ENCODE measurements around the gene SCARF2.
"Not testable (repeated sequence)": the region's sequence is repeated elsewhere in the genome, so short reads cannot be mapped to it uniquely, and the experiment has no call there.

The SCARF2 gene

DNA sequence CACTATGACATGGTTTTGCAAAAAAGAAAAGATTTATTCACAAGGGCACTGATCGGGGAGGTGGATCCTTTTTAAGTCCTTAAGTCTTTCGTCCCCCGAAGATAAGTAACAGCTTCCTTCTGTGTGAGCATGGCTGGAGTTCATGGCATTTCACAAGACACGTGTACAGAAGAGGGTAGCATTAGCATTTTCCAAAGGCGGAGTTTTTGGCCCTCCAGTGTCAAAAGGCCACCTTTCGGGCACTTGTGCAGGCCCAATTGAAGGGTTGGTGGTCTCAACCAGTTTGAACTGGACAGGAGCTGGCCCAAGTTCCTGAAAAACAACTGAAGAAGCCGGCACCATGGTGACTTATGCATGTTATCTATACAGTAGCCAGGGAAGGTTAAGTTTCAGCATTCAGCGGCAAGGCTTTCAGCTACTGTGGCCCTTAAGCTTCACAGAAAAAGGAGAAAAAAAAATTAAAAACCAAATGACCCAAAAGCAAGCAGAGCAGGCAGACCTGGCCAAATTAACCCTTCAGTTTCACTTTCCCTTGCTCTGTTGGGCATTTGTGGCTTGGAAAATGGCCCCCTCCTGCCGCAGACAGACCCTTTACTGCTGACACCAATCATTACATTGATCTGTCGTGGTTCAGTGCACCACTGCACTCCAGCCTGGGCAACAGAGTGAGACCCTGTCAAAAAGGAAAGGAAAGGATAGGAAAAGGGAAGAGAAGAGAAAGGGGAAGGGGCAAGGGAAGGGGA, 25.0 kb downstream of the SCARF2 start:
- no peak for DNase-seq (ENCODE audit: low read depth in 4 of 4, low spot score in 1 of 4)

GRCh38 chr22:20409385-20409784, 28.2 kb downstream of the SCARF2 start:
- DNase-seq (ENCODE audit: low read depth in 4 of 4, low spot score in 1 of 4), result not testable (repeated sequence)

GRCh38 chr22:20408891-20409290, 28.7 kb downstream of the SCARF2 start:
- no peak for DNase-seq (ENCODE audit: low read depth in 4 of 4, low spot score in 1 of 4)

DNA sequence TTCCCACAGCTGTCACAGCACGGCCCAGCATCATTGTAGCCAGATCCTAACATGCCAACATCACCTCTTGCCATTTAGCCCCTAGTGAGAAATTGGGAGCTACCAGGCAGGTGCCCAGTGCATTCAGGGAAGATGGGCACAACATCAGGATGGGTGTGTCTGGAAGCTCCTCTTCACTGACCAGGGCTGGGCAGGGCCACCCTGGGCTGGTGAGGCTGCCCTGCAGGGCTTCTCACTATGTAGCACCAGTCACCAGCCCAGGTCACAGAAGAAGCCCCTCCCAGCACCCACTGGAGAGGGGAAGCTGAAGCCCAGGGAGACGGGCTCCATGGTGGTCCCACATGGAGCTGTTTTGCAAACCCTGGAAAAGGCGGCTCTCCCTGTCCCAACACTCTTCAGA, 29.8 kb downstream of the SCARF2 start:
- DNase-seq (ENCODE audit: low read depth in 4 of 4, low spot score in 1 of 4), result no peak

DNA sequence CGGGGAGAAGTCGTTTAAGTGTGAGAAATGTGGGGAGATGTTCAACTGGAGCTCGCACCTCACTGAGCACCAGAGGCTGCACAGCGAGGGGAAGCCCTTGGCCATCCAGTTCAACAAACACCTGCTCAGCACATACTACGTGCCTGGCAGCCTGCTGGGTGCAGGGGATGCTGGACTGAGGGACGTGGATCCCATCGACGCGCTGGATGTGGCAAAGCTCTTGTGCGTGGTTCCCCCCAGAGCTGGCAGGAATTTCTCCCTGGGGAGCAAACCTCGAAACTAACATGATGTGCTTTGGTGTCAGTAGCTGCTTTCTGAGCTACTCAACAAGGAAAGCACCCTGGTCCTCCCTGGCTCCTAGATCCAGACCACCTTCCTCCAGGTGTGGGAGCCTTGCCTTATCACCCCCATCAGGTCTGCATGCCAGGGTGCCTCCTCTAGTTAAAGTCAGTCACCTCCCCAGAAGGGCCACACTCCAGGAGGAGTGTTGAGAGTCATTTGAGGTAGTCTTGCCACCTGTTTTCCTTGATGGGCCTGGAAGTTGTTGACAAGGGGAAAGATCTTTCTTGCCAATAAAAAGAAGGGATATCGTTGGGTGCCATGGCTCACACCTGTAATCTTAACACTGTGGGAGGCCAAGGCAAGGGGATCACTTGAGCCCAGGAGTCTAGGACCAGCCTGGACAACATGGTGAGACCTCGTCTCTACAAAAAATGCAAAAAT, 30.8 kb downstream of the SCARF2 start:
- DNase-seq (ENCODE audit: low read depth in 4 of 4, low spot score in 1 of 4), result no peak

- DNase-seq (ENCODE audit: low read depth in 4 of 4, low spot score in 1 of 4), result no peak
Observed at GRCh38 chr22:20405931-20406685, 31.5 kb downstream of the SCARF2 start.

DNA sequence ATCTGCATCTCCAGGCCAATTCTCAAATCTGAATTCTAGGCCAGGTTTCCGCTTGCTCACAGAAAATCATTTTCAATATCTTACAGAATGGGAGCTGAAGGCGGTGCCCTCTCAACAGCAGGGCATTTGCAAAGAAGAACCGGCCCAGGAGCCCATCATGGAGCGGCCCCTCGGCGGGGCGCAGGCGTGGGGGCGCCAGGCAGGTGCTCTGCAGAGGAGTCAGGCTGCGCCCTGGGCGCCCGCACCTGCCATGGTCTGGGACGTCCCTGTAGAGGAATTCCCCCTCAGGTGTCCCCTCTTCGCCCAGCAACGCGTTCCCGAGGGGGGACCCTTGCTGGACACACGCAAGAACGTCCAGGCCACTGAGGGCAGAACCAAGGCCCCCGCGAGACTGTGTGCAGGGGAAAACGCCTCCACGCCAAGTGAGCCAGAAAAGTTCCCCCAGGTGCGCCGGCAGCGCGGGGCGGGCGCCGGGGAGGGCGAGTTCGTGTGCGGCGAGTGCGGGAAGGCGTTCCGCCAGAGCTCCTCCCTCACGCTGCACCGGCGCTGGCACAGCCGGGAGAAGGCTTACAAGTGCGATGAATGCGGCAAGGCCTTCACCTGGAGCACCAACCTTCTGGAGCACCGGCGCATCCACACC, 32.2 kb downstream of the SCARF2 start:
- no peak for DNase-seq (ENCODE audit: low read depth in 4 of 4, low spot score in 1 of 4)

GRCh38 chr22:20404881-20405280, 32.7 kb downstream of the SCARF2 start:
- no peak for DNase-seq (ENCODE audit: low read depth in 4 of 4, low spot score in 1 of 4)

- DNase-seq (ENCODE audit: low read depth in 4 of 4, low spot score in 1 of 4), result no peak
Observed at GRCh38 chr22:20403779-20404140, 33.9 kb downstream of the SCARF2 start.

DNA sequence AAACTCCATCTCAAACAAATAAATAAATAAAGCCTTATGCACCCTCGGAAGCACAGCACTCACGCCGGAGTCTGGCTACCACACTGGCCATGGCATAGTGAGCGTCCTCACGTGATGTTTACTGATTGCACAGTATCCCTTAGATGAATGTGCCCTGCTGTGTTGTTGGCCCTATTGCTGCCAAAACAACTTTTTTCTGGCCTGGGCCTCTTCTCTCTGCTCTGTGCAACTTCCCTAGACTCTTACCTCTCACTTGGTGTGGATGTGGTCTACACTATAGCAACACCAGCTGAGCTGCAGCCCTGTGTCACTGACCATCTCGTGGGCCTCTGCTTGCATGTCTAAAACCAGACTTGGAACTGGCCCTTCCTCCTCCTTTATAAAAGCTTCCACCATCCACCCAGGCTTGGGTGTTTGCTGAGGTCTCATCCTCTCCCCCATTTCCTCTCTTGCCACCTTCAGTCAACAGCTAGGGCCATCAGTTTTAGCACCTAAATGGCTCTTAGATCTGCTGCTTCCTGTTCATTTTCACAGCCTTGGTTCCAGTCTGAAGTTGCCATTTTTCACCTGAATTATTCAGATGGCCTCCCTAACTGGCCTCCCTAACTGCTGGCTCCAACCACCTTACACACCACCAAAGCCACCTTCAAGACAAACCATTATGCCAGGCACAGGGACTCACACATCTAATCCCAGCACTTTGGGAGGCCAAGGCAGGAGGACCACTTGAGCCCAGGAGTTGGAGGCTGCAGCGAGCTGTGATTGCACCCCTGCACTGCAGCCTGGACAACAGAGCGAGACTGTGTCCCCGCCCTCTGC, 34.5 kb downstream of the SCARF2 start:
- no peak for DNase-seq (ENCODE audit: low read depth in 4 of 4, low spot score in 1 of 4)

DNA sequence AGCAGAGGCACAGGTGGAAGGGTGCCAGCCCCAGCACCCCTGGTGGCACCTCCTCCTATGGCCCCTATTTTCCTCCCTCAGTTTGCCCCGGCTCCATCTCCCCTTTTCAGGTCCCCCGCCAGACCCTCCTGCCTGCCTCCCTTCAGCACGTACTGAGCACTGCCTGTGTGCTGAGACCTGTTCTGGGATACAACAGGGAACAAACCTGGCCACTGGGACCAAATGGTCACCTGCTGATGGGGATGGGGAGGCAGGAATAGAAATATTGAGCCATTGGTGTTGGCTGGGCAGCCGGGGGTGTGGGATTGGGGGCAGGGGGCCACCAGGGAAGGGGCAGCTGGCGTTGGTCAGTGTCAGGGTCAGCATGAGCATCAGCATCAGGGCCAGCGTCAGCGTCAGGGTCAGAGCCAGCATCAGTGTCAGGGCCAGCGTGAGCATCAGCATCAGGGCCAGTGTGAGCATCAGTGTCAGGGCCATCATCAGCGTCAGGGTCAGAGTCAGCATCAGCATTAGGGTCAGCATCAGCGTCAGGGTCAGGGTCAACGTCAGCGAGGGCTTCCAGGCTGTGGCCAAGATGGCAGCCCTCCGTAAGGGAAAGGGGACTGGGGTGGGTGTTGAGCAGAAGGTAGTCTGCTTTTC, 36.1 kb downstream of the SCARF2 start:
- DNase-seq (ENCODE audit: low read depth in 4 of 4, low spot score in 1 of 4), result no peak

- DNase-seq (ENCODE audit: low read depth in 4 of 4, low spot score in 1 of 4), result no peak
Observed at GRCh38 chr22:20400606-20401375, 36.8 kb downstream of the SCARF2 start.

GRCh38 chr22:20399866-20400605, 37.6 kb downstream of the SCARF2 start:
- no peak for DNase-seq (ENCODE audit: low read depth in 4 of 4, low spot score in 1 of 4)

DNA sequence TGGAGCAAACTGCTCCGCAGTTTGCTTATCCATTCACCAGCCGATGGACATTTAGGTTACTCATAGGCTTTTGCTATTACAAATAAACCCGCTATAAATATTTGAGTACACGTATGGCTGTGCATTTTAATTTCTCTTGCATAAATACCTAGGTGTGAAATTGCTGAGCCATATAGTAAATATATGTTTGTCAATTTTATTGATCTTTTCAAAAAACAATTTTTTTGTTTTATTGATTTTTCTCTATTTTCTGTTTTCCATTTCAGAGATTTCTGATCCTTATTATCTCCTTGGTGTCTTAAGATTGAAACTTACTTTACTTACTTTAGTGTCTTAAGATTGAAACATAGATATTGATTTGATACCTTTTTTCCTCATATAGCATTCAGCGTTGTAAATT, 39.2 kb downstream of the SCARF2 start:
- DNase-seq (ENCODE audit: low read depth in 4 of 4, low spot score in 1 of 4), result no peak

GRCh38 chr22:20397498-20397897, 40.1 kb downstream of the SCARF2 start:
- DNase-seq (ENCODE audit: low read depth in 4 of 4, low spot score in 1 of 4), result no peak

DNA sequence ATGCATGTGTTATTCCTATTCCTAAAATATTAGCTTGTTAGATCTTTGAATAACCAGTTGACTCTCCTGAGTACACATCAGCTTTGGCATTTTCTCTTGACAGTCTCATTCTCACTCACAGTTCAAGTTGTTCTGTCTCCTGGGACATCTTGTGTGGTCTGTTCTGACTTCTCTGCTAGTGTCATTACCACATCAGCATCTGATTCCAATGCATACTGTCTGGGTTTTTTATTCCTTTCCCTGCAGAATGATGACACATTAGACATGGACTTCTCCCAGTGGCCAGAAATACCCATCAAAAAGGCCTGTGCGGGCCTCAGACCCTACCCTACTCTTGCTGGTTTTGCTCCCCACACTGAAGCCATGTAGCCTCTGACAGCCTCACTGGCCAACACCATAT, 41.0 kb downstream of the SCARF2 start:
- DNase-seq (ENCODE audit: low read depth in 4 of 4, low spot score in 1 of 4), result no peak

GRCh38 chr22:20395907-20396287, 41.7 kb downstream of the SCARF2 start:
- no peak for DNase-seq (ENCODE audit: low read depth in 4 of 4, low spot score in 1 of 4)

DNA sequence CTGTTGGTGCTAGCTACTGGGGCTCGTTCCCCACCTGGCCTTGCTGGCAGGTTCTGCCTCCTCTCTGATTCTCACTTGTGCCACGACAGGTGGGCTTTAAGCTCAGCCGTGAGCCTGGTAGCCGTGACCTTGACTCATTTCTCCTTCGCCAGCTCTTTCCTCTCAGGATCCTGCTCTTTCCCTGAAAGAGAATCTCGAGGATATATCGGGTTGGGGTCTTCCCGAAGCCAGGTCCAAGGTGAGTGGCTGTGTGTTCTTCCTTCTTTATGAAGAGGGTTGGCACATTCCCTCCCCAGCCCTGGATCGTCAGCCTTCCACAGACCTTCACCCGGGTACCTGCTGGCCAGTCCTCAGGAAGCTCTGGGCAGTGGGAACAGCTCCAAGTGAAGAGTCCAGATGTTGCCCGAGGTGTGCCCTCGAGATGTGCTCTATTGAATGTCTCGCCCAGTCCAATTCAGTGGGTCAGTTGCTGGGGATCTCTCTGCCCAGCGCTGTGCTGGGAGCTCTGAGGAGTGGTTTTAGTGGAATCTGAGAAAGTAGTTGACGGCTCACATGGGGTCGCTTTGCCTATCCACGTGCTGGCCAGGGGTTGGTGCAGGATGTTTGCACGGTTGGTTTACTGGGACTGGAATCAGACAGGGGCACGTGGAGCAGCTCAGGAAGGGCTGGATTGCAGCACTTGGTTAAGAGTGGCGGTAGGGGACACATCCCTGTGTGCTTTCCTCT, 42.3 kb downstream of the SCARF2 start:
- no peak for DNase-seq (ENCODE audit: low read depth in 4 of 4, low spot score in 1 of 4)

Measured in stimulated activated CD4-positive, alpha-beta T cell treated with anti-CD3 and anti-CD28 coated beads, Interleukin-1b, Interleukin-23, amount 100 ng/mL, for 24 hours (primary cell).